Mucosa of descending colon (tissue), 3 donors: ENCODE results near the gene BCKDHA. TPM values are rescaled to one million over a fixed set of nuclear protein-coding genes. Genes with fewer than 3 reads are reported as not detected.

ENCODE experiments used
- ATAC-seq: fragments of 200-7000 bp; cut with Tn5 transposase; one replicate; pipeline ENCODE4 v1.9.1; 2020; ENCODE audit warnings: mild to moderate bottlenecking, moderate library complexity
- DNase-seq, 3 donors: peaks; one replicate each; pipeline ENCODE4 v3.0.0-alpha.2; 2020
- H3K36me3 ChIP-seq: fragments of 200-600 bp; one replicate; pipeline ENCODE4 v1.8.0; 2021; ENCODE audit warnings: low read depth, mild to moderate bottlenecking
- H3K4me1 ChIP-seq: fragments of 200-600 bp; one replicate; pipeline ENCODE4 v1.8.0; 2021; ENCODE audit warnings: low read depth, mild to moderate bottlenecking
- H3K4me3 ChIP-seq: fragments of 200-600 bp; one replicate; pipeline ENCODE4 v1.8.0; 2021; ENCODE audit warnings: mild to moderate bottlenecking
- H3K9me3 ChIP-seq: fragments of 200-600 bp; one replicate; pipeline ENCODE4 v1.8.0; 2021; ENCODE audit warnings: mild to moderate bottlenecking
- CTCF ChIP-seq: fragments of 200-600 bp; IDR thresholded peaks from one replicate; pipeline ENCODE4 v1.8.0; 2022; ENCODE audit warnings: antibody characterized with exemption, mild to moderate bottlenecking
- intact Hi-C, 2 donors: fragments of 100-400 bp; cut with DNase I in 1 of 2; cut with micrococcal nuclease in 1 of 2; formaldehyde crosslinking; loops; one replicate each; pipeline versions ENCODE4 v1.11.0 to v1.11.1; 2022; cut with DNase I, micrococcal nuclease
- total RNA-seq, 3 donors: library from RNA; stranded (reverse); fragmentation: NEBNext Ultra II Directional in 2 of 3; extraction: Animal tissue kit (Norgen Biotek cat#: 25700) in 2 of 3; gene quantifications; one replicate each; pipeline versions ENCODE4 v1.2.1 to v1.2.4, GENCODE V29; 2021 to 2023
- donor health status: DM: no; HTN: no; CAD: no; lungs with moderate emphysema.
- donor health status: DM: no; HTN: no; CAD: no.
- donor health status: DM: no; HTN: yes; CAD: no.

BCKDHA gene
- total RNA-seq, 3 donors from 2014 or later, result 16.6 to 22.5 (median 17.3) TPM

DNA sequence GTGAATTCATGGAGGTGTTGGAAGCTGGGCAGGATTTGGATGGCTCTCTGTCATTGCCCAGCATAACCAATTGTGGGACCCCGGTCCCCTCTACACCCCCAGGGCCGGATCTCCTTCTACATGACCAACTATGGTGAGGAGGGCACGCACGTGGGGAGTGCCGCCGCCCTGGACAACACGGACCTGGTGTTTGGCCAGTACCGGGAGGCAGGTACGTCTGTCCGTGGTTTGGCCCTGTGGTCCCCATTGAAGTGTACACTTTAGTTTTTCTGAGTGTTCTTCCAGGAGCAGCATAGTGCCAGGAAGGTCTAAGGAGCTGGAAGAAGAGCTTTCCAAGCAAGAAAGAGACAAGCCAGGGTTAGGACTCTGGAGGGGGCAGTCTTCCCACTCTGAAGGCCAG, 16.3 kb downstream of the BCKDHA start:
- Histone ChIP-seq H3K4me3 (no peak overlapping the region), H3K9me3 (no peaks in the 10 kb centered on the region), H3K4me1 (peaks cover 7% of the 10 kb centered on the region), H3K36me3 (peaks cover 2% of the 10 kb centered on the region)
- intact Hi-C loops, result no loop called here
- TF ChIP-seq CTCF, result no peak
- DNase-seq, result no peak
- no peak for ATAC-seq

- intact Hi-C loops, result no loop called here
- no peak for ATAC-seq
- TF ChIP-seq CTCF, result no peak
- DNase-seq, result no peak
- Histone ChIP-seq H3K36me3 (peaks cover 6% of the 10 kb centered on the region), H3K9me3 (no peaks in the 10 kb centered on the region), H3K4me1 (peaks cover 4% of the 10 kb centered on the region), H3K4me3 (no peak overlapping the region)
These were observed 16.8 kb downstream of the BCKDHA start for GRCh38 chr19:41414461-41414860.

GRCh38 chr19:41415154-41415571, 17.5 kb downstream of the BCKDHA start:
- ATAC-seq (no peak), DNase-seq (no peak)
- Histone ChIP-seq H3K4me3 (no peak overlapping the region), H3K9me3 (no peaks in the 10 kb centered on the region), H3K4me1 (peaks cover 4% of the 10 kb centered on the region), H3K36me3 (peaks cover 6% of the 10 kb centered on the region)
- intact Hi-C loops, result no loop called here
- no peak for TF ChIP-seq CTCF

DNA sequence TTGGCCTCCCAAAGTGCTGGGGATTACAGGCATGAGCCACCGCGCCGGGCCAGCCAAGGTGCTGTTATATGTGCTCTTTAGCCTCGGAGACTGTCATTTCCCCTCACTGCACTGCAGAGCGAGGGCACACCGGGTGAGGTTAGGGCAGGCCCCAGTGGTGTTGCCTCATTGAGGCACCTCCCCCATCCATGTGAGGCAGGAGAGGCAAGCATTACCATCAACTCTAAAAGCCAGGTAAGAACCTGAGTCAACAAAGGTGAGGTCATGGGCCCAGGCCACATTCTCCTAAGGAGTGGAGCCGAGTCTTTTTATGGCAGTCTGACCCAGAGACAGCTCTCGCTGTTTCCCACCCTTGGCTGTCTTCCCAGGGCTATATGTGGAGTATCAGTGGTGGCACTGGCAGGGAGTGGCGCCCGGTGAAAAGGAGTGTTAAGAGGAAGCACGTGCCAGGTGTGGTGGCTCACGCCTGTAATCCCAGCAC, 18.6 kb downstream of the BCKDHA start:
- no peak for TF ChIP-seq CTCF
- Histone ChIP-seq H3K4me3 (peak overlapping the region; percentile 9), H3K36me3 (peaks cover 6% of the 10 kb centered on the region), H3K9me3 (no peaks in the 10 kb centered on the region), H3K4me1 (peaks cover 6% of the 10 kb centered on the region)
- peak; percentile 96 for ATAC-seq
- intact Hi-C loops, result no loop called here
- DNase-seq, result peak; percentile 88 to 98 (median 88)

DNA sequence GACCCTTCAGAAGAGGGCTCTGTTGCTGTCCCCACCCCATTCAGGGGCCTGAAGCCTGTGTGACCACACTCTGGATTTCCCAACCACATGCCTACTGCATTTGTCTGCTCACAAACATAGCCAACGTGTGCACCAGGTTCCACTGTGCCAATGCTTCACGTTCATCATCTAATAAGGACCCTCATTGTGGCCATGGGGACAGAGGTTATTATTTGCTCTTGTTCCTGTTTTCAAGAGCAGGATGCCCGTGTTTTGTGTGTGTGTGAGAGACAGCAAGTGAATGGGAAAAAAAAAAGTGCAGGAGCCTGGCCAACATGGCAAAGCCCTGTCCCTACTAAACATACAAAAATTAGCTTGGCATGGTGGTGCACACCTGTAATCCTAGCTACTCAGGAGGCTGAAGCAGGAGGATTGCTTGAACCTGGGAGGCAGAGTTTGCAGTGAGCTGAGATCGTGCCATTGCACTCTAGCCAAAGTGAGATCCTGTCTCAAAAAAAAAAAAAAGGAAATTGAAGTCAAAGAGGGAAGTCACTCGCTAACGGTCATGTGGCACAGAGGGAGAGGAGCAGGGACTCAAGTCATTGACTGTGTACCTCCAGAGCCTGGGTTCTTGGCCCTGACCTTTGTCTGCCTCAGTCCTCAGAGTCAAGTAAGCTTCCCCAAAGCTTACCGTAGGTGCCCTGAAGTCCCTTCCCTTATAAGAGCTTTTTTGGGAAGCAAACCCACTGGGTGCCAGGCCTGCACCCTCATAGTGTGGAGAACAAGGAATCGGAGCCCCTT, 22.7 kb downstream of the BCKDHA start:
- intact Hi-C loops, result no loop called here
- DNase-seq (no peak), ATAC-seq (no peak)
- no peak overlapping the region for H3K4me3 ChIP-seq
- peaks cover 6% of the 10 kb centered on the region for H3K36me3 ChIP-seq
- peaks cover 12% of the 10 kb centered on the region for H3K4me1 ChIP-seq
- TF ChIP-seq CTCF, result no peak
- H3K9me3 ChIP-seq, result no peaks in the 10 kb centered on the region
